OCI-LY1 (cell line): ENCODE results near the gene ZNF316.

Experiments
- H2AFZ ChIP-seq: fragments of 200-600 bp; sonication (generic), shearing (Covaris generic); 2 replicates; pipeline ENCODE4 v1.6.0; 2014; ENCODE audit warnings: antibody characterized with exemption, mild to moderate bottlenecking, low read length
- H3F3A ChIP-seq: fragments of 200-600 bp; sonication (generic), shearing (Covaris generic); 2 replicates; pipeline ENCODE4 v1.6.0; 2014; ENCODE audit warnings: mild to moderate bottlenecking, antibody characterized with exemption, low read length, moderate library complexity; ENCODE audit not compliant: insufficient read depth
- H3K27ac ChIP-seq: fragments of 200-600 bp; sonication (generic); 2 replicates; pipeline ENCODE4 v1.5.1; 2014; ENCODE audit warnings: low read length, mixed run types, mild to moderate bottlenecking, low read depth; ENCODE audit not compliant: poor library complexity, severe bottlenecking
- H3K27me3 ChIP-seq: fragments of 200-600 bp; sonication (generic); 2 replicates; pipeline ENCODE4 v1.6.0; 2014; ENCODE audit warnings: antibody characterized with exemption, mild to moderate bottlenecking, low read length, moderate library complexity; ENCODE audit not compliant: insufficient read depth
- H3K36me3 ChIP-seq: fragments of 200-600 bp; sonication (generic); 2 replicates; pipeline ENCODE4 v1.6.1; 2014; ENCODE audit warnings: mild to moderate bottlenecking, antibody characterized with exemption, low read length, moderate library complexity, mixed read lengths; ENCODE audit not compliant: insufficient read depth
- H3K4me1 ChIP-seq: fragments of 200-600 bp; sonication (generic); 2 replicates; pipeline ENCODE4 v1.5.1; 2014; ENCODE audit warnings: mild to moderate bottlenecking, low read length, moderate library complexity; ENCODE audit not compliant: insufficient read depth, severe bottlenecking
- H3K4me2 ChIP-seq: fragments of 200-600 bp; sonication (generic), shearing (Covaris generic); 2 replicates; pipeline ENCODE4 v1.6.1; 2014; ENCODE audit warnings: low read length
- H3K4me3 ChIP-seq: fragments of 200-600 bp; sonication (generic); 2 replicates; pipeline ENCODE4 v1.5.1; 2014; ENCODE audit warnings: low read length, low read depth, mild to moderate bottlenecking, mixed read lengths; ENCODE audit not compliant: poor library complexity, severe bottlenecking
- H3K79me2 ChIP-seq: fragments of 200-600 bp; shearing (Covaris generic); 2 replicates; pipeline ENCODE4 v1.6.1; 2016; ENCODE audit warnings: mixed run types, low read length, mixed read lengths; ENCODE audit not compliant: insufficient read depth
- H3K9ac ChIP-seq: fragments of 200-600 bp; sonication (generic), shearing (Covaris generic); 2 replicates; pipeline ENCODE4 v1.6.1; 2014; ENCODE audit warnings: mild to moderate bottlenecking, low read length, mixed read lengths
- H3K9me2 ChIP-seq: fragments of 200-600 bp; sonication (generic), shearing (Covaris generic); 2 replicates; pipeline ENCODE4 v1.6.1; 2014; ENCODE audit warnings: low read depth, mild to moderate bottlenecking, low read length, mixed read lengths
- H3K9me3 ChIP-seq: fragments of 200-600 bp; shearing (Covaris generic); 2 replicates; pipeline ENCODE4 v1.6.1; 2014; ENCODE audit warnings: low read length, mixed read lengths
- H4K20me1 ChIP-seq: fragments of 200-600 bp; sonication (generic), shearing (Covaris generic); 2 replicates; pipeline ENCODE4 v1.6.0; 2016; ENCODE audit warnings: mild to moderate bottlenecking, low read length; ENCODE audit not compliant: insufficient read depth
- CTCF ChIP-seq: fragments of 200-600 bp; sonication (generic), shearing (Covaris generic); IDR thresholded peaks from 2 replicates; pipeline ENCODE4 v1.5.1; 2017; ENCODE audit warnings: mild to moderate bottlenecking, antibody characterized with exemption, low read length, moderate library complexity, mixed read lengths
- EZH2 ChIP-seq: fragments of 200-600 bp; sonication (generic), shearing (Covaris generic); IDR thresholded peaks from 2 replicates; pipeline ENCODE4 v1.8.0; 2017; ENCODE audit warnings: borderline replicate concordance, mixed run types, mild to moderate bottlenecking, antibody characterized with exemption, low read length, moderate library complexity, mixed read lengths

Gene ZNF316

GRCh38 chr7:6642861-6643640 is 5.9 kb downstream of the ZNF316 start:
- H3K4me3 ChIP-seq, result no peak overlapping the region
- H2AFZ ChIP-seq, result no peak overlapping the region
- H4K20me1 ChIP-seq, result no peaks in the 10 kb centered on the region
- H3K9me3 ChIP-seq, result no peaks in the 10 kb centered on the region
- H3K27ac ChIP-seq, result no peak overlapping the region
- H3K79me2 ChIP-seq, result no peaks in the 10 kb centered on the region
- H3K27me3 ChIP-seq, result no peaks in the 10 kb centered on the region
- no peaks in the 10 kb centered on the region for H3K9me2 ChIP-seq
- no peaks in the 10 kb centered on the region for H3F3A ChIP-seq
- H3K36me3 ChIP-seq, result peaks cover 85% of the 10 kb centered on the region
- H3K9ac ChIP-seq, result no peak overlapping the region
- TF ChIP-seq EZH2, result no peak
- TF ChIP-seq CTCF, result no peak
- peaks cover 8% of the 10 kb centered on the region for H3K4me1 ChIP-seq
- no peak overlapping the region for H3K4me2 ChIP-seq

GRCh38 chr7:6643915-6644625 is 7.0 kb downstream of the ZNF316 start:
- Histone ChIP-seq H3K4me1 (no peaks in the 10 kb centered on the region), H3K9ac (no peak overlapping the region), H2AFZ (no peak overlapping the region), H3K27me3 (no peaks in the 10 kb centered on the region), H3K36me3 (peaks cover 91% of the 10 kb centered on the region), H3K4me2 (no peak overlapping the region), H3K9me3 (no peaks in the 10 kb centered on the region), H3K4me3 (no peak overlapping the region), H3K9me2 (no peaks in the 10 kb centered on the region), H3K79me2 (no peaks in the 10 kb centered on the region), H3F3A (no peaks in the 10 kb centered on the region), H3K27ac (no peak overlapping the region), H4K20me1 (no peaks in the 10 kb centered on the region)
- TF ChIP-seq EZH2, result no peak
- no peak for TF ChIP-seq CTCF

- peaks cover 91% of the 10 kb centered on the region for H3K36me3 ChIP-seq
- no peak overlapping the region for H3K4me3 ChIP-seq
- no peak overlapping the region for H2AFZ ChIP-seq
Measured at GRCh38 chr7:6644728-6645127, 7.6 kb downstream of the ZNF316 start.

More at GRCh38 chr7:6644728-6645127, 7.6 kb downstream of the ZNF316 start:
- H3K27me3 ChIP-seq, result no peaks in the 10 kb centered on the region
- no peak overlapping the region for H3K9ac ChIP-seq
- no peak overlapping the region for H3K4me2 ChIP-seq
- TF ChIP-seq CTCF (no peak), EZH2 (no peak)
- H3K9me3 ChIP-seq, result no peaks in the 10 kb centered on the region
- H3K79me2 ChIP-seq, result no peaks in the 10 kb centered on the region
- H3K4me1 ChIP-seq, result no peaks in the 10 kb centered on the region
- H3K27ac ChIP-seq, result no peak overlapping the region
- no peaks in the 10 kb centered on the region for H3F3A ChIP-seq
- H3K9me2 ChIP-seq, result no peaks in the 10 kb centered on the region
- H4K20me1 ChIP-seq, result no peaks in the 10 kb centered on the region
